Measurements from ENCODE around the gene IL18R1.

The IL18R1 gene

GRCh38 chr2:102410952-102411351, 55.4 kb downstream of the IL18R1 start:
- no peak for TF ChIP-seq ZFX (IDR thresholded peaks at IDR 0.05)
- no peak for TF ChIP-seq CTCF (conservative IDR thresholded peaks at IDR 0.05)
- H3K27ac ChIP-seq: no peak overlapping the region

- no peak for TF ChIP-seq ZFX (IDR thresholded peaks at IDR 0.05)
- no peak for TF ChIP-seq CTCF (conservative IDR thresholded peaks at IDR 0.05)
- H3K27ac ChIP-seq: no peak overlapping the region
Measured at GRCh38 chr2:102412199-102412598, 56.6 kb downstream of the IL18R1 start.

DNA sequence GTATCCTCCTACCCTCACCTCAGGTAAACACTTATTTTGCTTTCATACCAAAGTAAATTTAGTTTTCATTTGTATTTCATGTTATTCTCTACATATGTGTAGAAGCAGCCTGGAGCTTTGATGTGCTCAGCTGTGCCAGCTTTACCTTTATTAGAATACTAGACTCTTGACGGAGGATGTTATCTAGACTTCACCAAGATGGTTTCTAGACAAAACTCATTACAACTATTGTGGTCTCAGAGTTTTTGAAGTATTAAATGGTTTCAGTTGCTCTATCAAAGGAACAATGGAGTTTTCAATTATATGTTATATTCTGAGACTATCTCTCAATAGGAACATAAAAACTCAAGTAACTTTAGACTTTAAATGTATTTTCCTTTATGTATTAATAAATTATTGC, 62.4 kb downstream of the IL18R1 start:
- TF ChIP-seq ZFX (IDR thresholded peaks at IDR 0.05) (no peak), CTCF (conservative IDR thresholded peaks at IDR 0.05) (no peak)
- no peak overlapping the region for H3K27ac ChIP-seq

GRCh38 chr2:102418421-102418961, 62.9 kb downstream of the IL18R1 start:
- H3K27ac ChIP-seq: no peak overlapping the region
- TF ChIP-seq CTCF (conservative IDR thresholded peaks at IDR 0.05) (no peak), ZFX (IDR thresholded peaks at IDR 0.05) (no peak)

- TF ChIP-seq ZFX (IDR thresholded peaks at IDR 0.05) (no peak), CTCF (conservative IDR thresholded peaks at IDR 0.05) (no peak)
- H3K27ac ChIP-seq: no peak overlapping the region
Measured at GRCh38 chr2:102420290-102420689, 64.7 kb downstream of the IL18R1 start.

GRCh38 chr2:102421890-102422759, 66.5 kb downstream of the IL18R1 start:
- no peak for TF ChIP-seq CTCF (conservative IDR thresholded peaks at IDR 0.05)
- H3K27ac ChIP-seq: no peak overlapping the region

DNA sequence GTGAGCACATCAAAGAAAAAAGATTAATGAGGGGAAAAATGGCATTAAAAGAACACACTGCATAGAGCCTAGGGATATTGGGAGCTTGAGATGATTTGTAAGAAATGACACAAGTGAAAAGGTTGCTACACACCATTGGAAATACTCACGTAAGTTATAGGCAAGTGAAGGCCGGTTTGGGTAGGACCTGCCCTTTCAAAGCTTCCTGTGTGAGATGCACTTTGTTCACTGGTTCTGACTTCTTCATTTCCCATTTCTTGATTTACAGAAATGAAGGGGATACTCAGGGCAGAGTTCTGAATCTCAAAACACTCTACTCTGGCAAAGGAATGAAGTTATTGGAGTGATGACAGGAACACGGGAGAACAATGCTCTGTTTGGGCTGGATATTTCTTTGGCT, 67.3 kb downstream of the IL18R1 start, which contains the start of gene IL18RAP:
IL18RAP (plus strand) TSS at position 251 of the 400 bp plus-strand sequence; CDS start at position 369, 118 bp downstream.
- no peak for TF ChIP-seq ZFX (IDR thresholded peaks at IDR 0.05)
- H3K27ac ChIP-seq: no peak within 1 kb of the TSS
